ENCODE data around the gene RHOF.
A peak's percentile ranks its signal among the peaks of the same experiment; 100 is the strongest.

Gene RHOF

GRCh38 chr12:121793440-121793837, at the start of gene RHOF:
TSS of gene RHOF (minus strand) at chr12:121793688. CDS start at chr12:121793633, 55 bp downstream.
- no peak for DNase-seq (ENCODE audit: low read depth)
- no peak for TF ChIP-seq CTCF (conservative IDR thresholded peaks at IDR 0.05; ENCODE audit: low read depth, low read length)
- H3K4me3 ChIP-seq (ENCODE audit: low read depth, low read length) = peak within 1 kb of the TSS; percentile 60

- no peak for TF ChIP-seq CTCF (conservative IDR thresholded peaks at IDR 0.05; ENCODE audit: low read depth, low read length)
- peak overlapping the region; percentile 71 for H3K4me3 ChIP-seq (ENCODE audit: low read depth, low read length)
- no peak for DNase-seq (ENCODE audit: low read depth)
Observed at GRCh38 chr12:121839993-121840761, 46.7 kb upstream of the RHOF start.

- DNase-seq (ENCODE audit: low read depth) = peak; percentile 99
- H3K4me3 ChIP-seq (ENCODE audit: low read depth, low read length) = peak overlapping the region; percentile 71
- TF ChIP-seq CTCF (conservative IDR thresholded peaks at IDR 0.05; ENCODE audit: low read depth, low read length) = peak; percentile 42
Observed at GRCh38 chr12:121839106-121839992, 45.9 kb upstream of the RHOF start.

- DNase-seq (ENCODE audit: low read depth) = no peak
- no peak overlapping the region for H3K4me3 ChIP-seq (ENCODE audit: low read depth, low read length)
- no peak for TF ChIP-seq CTCF (conservative IDR thresholded peaks at IDR 0.05; ENCODE audit: low read depth, low read length)
Observed at GRCh38 chr12:121838126-121838525, 44.6 kb upstream of the RHOF start.

- TF ChIP-seq CTCF (conservative IDR thresholded peaks at IDR 0.05; ENCODE audit: low read depth, low read length) = peak; percentile 39
- H3K4me3 ChIP-seq (ENCODE audit: low read depth, low read length) = no peak overlapping the region
Observed at GRCh38 chr12:121837680-121838079, 44.2 kb upstream of the RHOF start.

GRCh38 chr12:121831571-121832245, 38.2 kb upstream of the RHOF start:
- DNase-seq (ENCODE audit: low read depth) = no peak
- H3K4me3 ChIP-seq (ENCODE audit: low read depth, low read length) = no peak overlapping the region
- TF ChIP-seq CTCF (conservative IDR thresholded peaks at IDR 0.05; ENCODE audit: low read depth, low read length) = no peak

More at GRCh38 chr12:121837680-121838079, 44.2 kb upstream of the RHOF start:
- DNase-seq (ENCODE audit: low read depth) = peak; percentile 34
